H1 (cell line): Measurements from ENCODE around the gene MLC1. TPM values are rescaled to one million over a fixed set of nuclear protein-coding genes. Genes with fewer than 3 reads are reported as not detected.

Experiments
- polyA plus RNA-seq, 7 experiments: library from polyadenylated mRNA; depleted of rRNA in 3 of 7; stranded (reverse) in 5 of 7; unstranded in 2 of 7; fragments of >200 nt in 5 of 7; fragments of 200-250 nt in 2 of 7; gene quantifications; 1 replicate in 5 of 7; 2 replicates in 1 of 7; 4 replicates in 1 of 7; pipeline versions ENCODE4 v1.2.1 to v1.2.3, GENCODE V29; 2011 to 2013; ENCODE audit warnings: missing spikeins in 2 of 7, mixed read lengths in 2 of 7
- total RNA-seq: library from RNA; stranded (reverse); fragmentation: NEBNext Ultra II Directional; extraction: Animal tissue kit (Norgen Biotek cat#: 25700); gene quantifications from 2 replicates; pipeline ENCODE4 v1.2.1, GENCODE V29; 2021
- TF ChIP-seq, protein P1 (sequence below): IDR thresholded peaks from 2 replicates; pipeline ENCODE4 v1.6.1; 2011; ENCODE audit warnings: low read length, improper control_type of control experiment

MLC1 gene
- total and polyA plus RNA-seq, 2 of the 8 experiments (the other 6 are each of a cell fraction or from before 2014, with no cell fraction given) = 0.20 TPM; not detected in 1

GRCh38 chr22:50059881-50060262 lies 25.4 kb downstream of the MLC1 start (continued):
- TF ChIP-seq, protein P1, sequence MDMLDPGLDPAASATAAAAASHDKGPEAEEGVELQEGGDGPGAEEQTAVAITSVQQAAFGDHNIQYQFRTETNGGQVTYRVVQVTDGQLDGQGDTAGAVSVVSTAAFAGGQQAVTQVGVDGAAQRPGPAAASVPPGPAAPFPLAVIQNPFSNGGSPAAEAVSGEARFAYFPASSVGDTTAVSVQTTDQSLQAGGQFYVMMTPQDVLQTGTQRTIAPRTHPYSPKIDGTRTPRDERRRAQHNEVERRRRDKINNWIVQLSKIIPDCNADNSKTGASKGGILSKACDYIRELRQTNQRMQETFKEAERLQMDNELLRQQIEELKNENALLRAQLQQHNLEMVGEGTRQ = no peak
